Placental epithelial cell (primary cell): ENCODE measurements around the gene G2E3. TPM values are rescaled to one million over a fixed set of nuclear protein-coding genes. Genes with fewer than 3 reads are reported as not detected.

Experiments
- small RNA-seq: library from RNA; depleted of rRNA; stranded (forward); fragments of <200 nt; gene quantifications from one replicate; pipeline ENCODE3, GENCODE V24; 2012
- total RNA-seq: library from RNA; depleted of rRNA; stranded (reverse); fragments of >200 nt; gene quantifications from 2 replicates; pipeline ENCODE4 v1.2.3, GENCODE V29; 2012

Gene G2E3
- 14.7 and 16.9 TPM in 2 replicates for total RNA-seq

GRCh38 chr14:30558675-30559555, at the start of gene G2E3:
Gene G2E3, plus strand, starts transcription at chr14:30559158. Its CDS starts 21,922 bp downstream, at chr14:30581080.

GRCh38 chr14:30621940-30622830, 63.2 kb downstream of the G2E3 start, which contains the start of gene SCFD1:
Gene SCFD1, plus strand, starts transcription at chr14:30622319. Its CDS starts 20 bp downstream, at chr14:30622339.

Small RNA genes lying within 50 kb of the gene (small RNA-seq; reads per million reads assigned to genes)
- gene RF02271, result not detected

Other genes starting within 250 kb of the G2E3 start
- 105 and 113 TPM in 2 replicates for gene SCFD1, start 63.2 kb downstream of the G2E3 start, total RNA-seq